Activated naive CD4-positive, alpha-beta T cell treated with anti-CD3 and anti-CD28 coated beads, Interleukin-2, amount 50 U/mL, for 72 hours (primary cell): Measurements from ENCODE around the gene CDH16. TPM values are rescaled to one million over a fixed set of nuclear protein-coding genes. Genes with fewer than 3 reads are reported as not detected.
"Not testable (repeated sequence)": the region's sequence is repeated elsewhere in the genome, so short reads cannot be mapped to it uniquely, and the experiment has no call there.

ENCODE experiments used
- ATAC-seq, 2 donors: fragments of 150-1000 bp; cut with Tn5 transposase; 2 replicates each; pipeline ENCODE4 v1.10.0; 2021; ENCODE audit warnings: mild to moderate bottlenecking in 2 of 2, moderate library complexity in 2 of 2
- DNase-seq, 2 donors: peaks; one replicate each; pipeline ENCODE4 v3.0.0; 2021 to 2022; ENCODE audit warnings: low spot score in 2 of 2
- H3K27ac Mint-ChIP-seq, 2 donors: one replicate each; pipeline ENCODE4 v1.8.0; 2022; ENCODE audit warnings: mild to moderate bottlenecking in 2 of 2, mixed read lengths in 2 of 2
- H3K36me3 Mint-ChIP-seq, 2 donors: one replicate each; pipeline ENCODE4 v1.8.0; 2022; ENCODE audit warnings: mixed read lengths in 2 of 2
- H3K9me3 Mint-ChIP-seq, 2 donors: one replicate each; pipeline ENCODE4 v1.8.0; 2022; ENCODE audit warnings: mixed read lengths in 2 of 2
- total RNA-seq, 2 donors: library from RNA; stranded (reverse); gene quantifications; one replicate each; pipeline ENCODE4 v1.2.3, GENCODE V29; 2022

The CDH16 gene
- total RNA-seq, 2 donors from 2014 or later: not detected

GRCh38 chr16:66936462-66936861, 17.8 kb upstream of the CDH16 start:
- Mint-ChIP-seq H3K27ac (peak overlapping the region; percentile 46 to 99), H3K36me3 (peaks cover 28 to 31% of the 10 kb centered on the region in 2 donors), H3K9me3 (no peaks in the 10 kb centered on the region)
- DNase-seq: no peak
- ATAC-seq: no peak

- peaks cover 28 to 31% of the 10 kb centered on the region in 2 donors for H3K36me3 Mint-ChIP-seq
- no peaks in the 10 kb centered on the region for H3K9me3 Mint-ChIP-seq
- DNase-seq (no peak), ATAC-seq (no peak)
- H3K27ac Mint-ChIP-seq: peak within 1 kb of the TSS; percentile 92 to 99
These were observed 16.8 kb upstream of the CDH16 start, which contains the start of gene CES2 for GRCh38 chr16:66935314-66936011. TSS of gene CES2 (plus strand) at chr16:66935516. CDS start at chr16:66935636, 120 bp downstream.

GRCh38 chr16:66934839-66935313, 16.2 kb upstream of the CDH16 start:
- H3K36me3 Mint-ChIP-seq: peaks cover 28 to 31% of the 10 kb centered on the region in 2 donors
- DNase-seq, H3K9me3 Mint-ChIP-seq, ATAC-seq: not testable (repeated sequence)
- peak overlapping the region; percentile 92 to 99 for H3K27ac Mint-ChIP-seq

- peak within 1 kb of the TSS; percentile 92 to 99 for H3K27ac Mint-ChIP-seq
- ATAC-seq: peak; percentile 86 to 89
- no peaks in the 10 kb centered on the region for H3K9me3 Mint-ChIP-seq
- peaks cover 28 to 31% of the 10 kb centered on the region in 2 donors for H3K36me3 Mint-ChIP-seq
- peak; percentile 91 to 92 for DNase-seq
These were observed 15.6 kb upstream of the CDH16 start, which contains the start of gene CIAO2B for GRCh38 chr16:66934138-66934838. TSS of gene CIAO2B (minus strand) at chr16:66934402. CDS start at chr16:66934364, 38 bp downstream.

GRCh38 chr16:66933776-66934137, 15.1 kb upstream of the CDH16 start:
- peaks cover 28 to 31% of the 10 kb centered on the region in 2 donors for H3K36me3 Mint-ChIP-seq
- no peaks in the 10 kb centered on the region for H3K9me3 Mint-ChIP-seq
- peak overlapping the region; percentile 92 to 99 for H3K27ac Mint-ChIP-seq
- DNase-seq: peak in 1 of 2 donors; percentile 53
- ATAC-seq: peak; percentile 78 to 81

GRCh38 chr16:66932076-66932475, 13.4 kb upstream of the CDH16 start:
- no peak for ATAC-seq
- DNase-seq: no peak
- Mint-ChIP-seq H3K27ac (peak overlapping the region in 1 of 2 donors; percentile 99), H3K36me3 (peaks cover 28 to 39% of the 10 kb centered on the region in 2 donors), H3K9me3 (no peaks in the 10 kb centered on the region)

- peak overlapping the region in 1 of 2 donors; percentile 99 for H3K27ac Mint-ChIP-seq
These were observed 13.0 kb upstream of the CDH16 start for GRCh38 chr16:66931665-66932064.

GRCh38 chr16:66930189-66930588, 11.5 kb upstream of the CDH16 start:
- ATAC-seq: no peak
- Mint-ChIP-seq H3K27ac (peak overlapping the region in 1 of 2 donors; percentile 57), H3K36me3 (peaks cover 24 to 37% of the 10 kb centered on the region in 2 donors), H3K9me3 (no peaks in the 10 kb centered on the region)
- DNase-seq: no peak

More at GRCh38 chr16:66931665-66932064, 13.0 kb upstream of the CDH16 start:
- Mint-ChIP-seq H3K9me3 (no peaks in the 10 kb centered on the region), H3K36me3 (peaks cover 28 to 39% of the 10 kb centered on the region in 2 donors)
- no peak for ATAC-seq
- no peak for DNase-seq

- DNase-seq (peak in 1 of 2 donors; percentile 63), ATAC-seq (peak; percentile 30 to 56)
- peak overlapping the region in 1 of 2 donors; percentile 96 for H3K27ac Mint-ChIP-seq
- no peaks in the 10 kb centered on the region for H3K9me3 Mint-ChIP-seq
- H3K36me3 Mint-ChIP-seq: peaks cover 11 to 23% of the 10 kb centered on the region in 2 donors
These were observed 10.2 kb upstream of the CDH16 start for GRCh38 chr16:66928702-66929388.

GRCh38 chr16:66927918-66928649, 9.4 kb upstream of the CDH16 start:
- Mint-ChIP-seq H3K27ac (peak overlapping the region in 1 of 2 donors; percentile 96), H3K36me3 (peaks cover 3 to 16% of the 10 kb centered on the region in 2 donors), H3K9me3 (no peaks in the 10 kb centered on the region)
- DNase-seq (peak in 1 of 2 donors; percentile 82), ATAC-seq (peak; percentile 12 to 83)

GRCh38 chr16:66926961-66927436, 8.3 kb upstream of the CDH16 start:
- H3K36me3 Mint-ChIP-seq: peaks cover 0 to 8% of the 10 kb centered on the region in 2 donors
- H3K27ac Mint-ChIP-seq: peak overlapping the region in 1 of 2 donors; percentile 96
- H3K9me3 Mint-ChIP-seq: no peaks in the 10 kb centered on the region
- ATAC-seq: no peak
- DNase-seq: no peak

- H3K9me3 Mint-ChIP-seq: no peaks in the 10 kb centered on the region
- DNase-seq (no peak), ATAC-seq (no peak)
- H3K27ac Mint-ChIP-seq: peak overlapping the region in 1 of 2 donors; percentile 96
- H3K36me3 Mint-ChIP-seq: peaks cover 0 to 8% of the 10 kb centered on the region in 2 donors
These were observed 7.7 kb upstream of the CDH16 start for GRCh38 chr16:66926171-66926947.

- no peak for ATAC-seq
- DNase-seq: no peak
- Mint-ChIP-seq H3K36me3 (peaks cover 0 to 8% of the 10 kb centered on the region in 2 donors), H3K27ac (peak within 1 kb of the TSS in 1 of 2 donors; percentile 96), H3K9me3 (no peaks in the 10 kb centered on the region)
These were observed 6.7 kb upstream of the CDH16 start, which contains the start of gene RRAD for GRCh38 chr16:66925322-66925840. TSS of gene RRAD (minus strand) at chr16:66925535. CDS start at chr16:66925179, 356 bp downstream.

GRCh38 chr16:66924527-66925321, 6.0 kb upstream of the CDH16 start:
- Mint-ChIP-seq H3K9me3 (no peaks in the 10 kb centered on the region), H3K27ac (no peak overlapping the region)
- ATAC-seq: peak; percentile 29 to 79

More at GRCh38 chr16:66924527-66925321, 6.0 kb upstream of the CDH16 start:
- peak in 1 of 2 donors; percentile 68 for DNase-seq
- peaks cover 0 to 8% of the 10 kb centered on the region in 2 donors for H3K36me3 Mint-ChIP-seq
